Keratinocyte (primary cell): ENCODE data around the gene DHRSX. TPM values are rescaled to one million over a fixed set of nuclear protein-coding genes. Genes with fewer than 3 reads are reported as not detected.

Source experiments
- DNase-seq: peaks from one replicate; pipeline ENCODE4 v3.0.0-alpha.2; 2011; ENCODE audit warnings: low read depth, missing footprints, low spot score
- FAIRE-seq: peaks from 2 replicates; lab custom pipeline; 2011; peaks lifted over from hg19 to GRCh38; lab: Jason Lieb, UNC
- H2AFZ ChIP-seq: 2 replicates; pipeline ENCODE4 v1.6.0; 2012; ENCODE audit warnings: low read length, control low read depth, inconsistent platforms; ENCODE audit not compliant: control insufficient read depth
- H3K27ac ChIP-seq: 2 replicates; pipeline ENCODE4 v1.5.1; 2011; ENCODE audit warnings: low read length; ENCODE audit not compliant: control insufficient read depth, insufficient read depth
- H3K27me3 ChIP-seq: 3 replicates; pipeline ENCODE4 v1.6.0; 2011; ENCODE audit warnings: low read length; ENCODE audit not compliant: control insufficient read depth, insufficient read depth; ENCODE audit errors: extremely low read depth
- H3K36me3 ChIP-seq, 2 experiments: 2 replicates in 1 of 2; 3 replicates in 1 of 2; pipeline ENCODE4 v1.5.1; 2011; ENCODE audit warnings: low read length in 2 of 2, mild to moderate bottlenecking in 1 of 2; ENCODE audit not compliant: control insufficient read depth in 2 of 2, insufficient read depth in 2 of 2; ENCODE audit errors: extremely low read depth in 1 of 2
- H3K4me1 ChIP-seq: 3 replicates; pipeline ENCODE4 v1.5.1; 2011; ENCODE audit warnings: low read length; ENCODE audit not compliant: control insufficient read depth, insufficient read depth; ENCODE audit errors: extremely low read depth
- H3K4me2 ChIP-seq: 3 replicates; pipeline ENCODE4 v1.6.0; 2011; ENCODE audit warnings: low read depth, low read length; ENCODE audit not compliant: control insufficient read depth, insufficient read depth; ENCODE audit errors: extremely low read depth
- H3K4me3 ChIP-seq, 3 experiments: fragments of 200-600 bp in 1 of 3; sonication (generic) in 1 of 3; 2 replicates in 2 of 3; 3 replicates in 1 of 3; pipeline ENCODE4 v1.5.1; 2011 to 2016; ENCODE audit warnings: low read length in 3 of 3, mild to moderate bottlenecking in 3 of 3, control low read depth in 2 of 3, inconsistent platforms in 1 of 3, low read depth in 1 of 3, mixed read lengths in 1 of 3, mixed run types in 1 of 3, moderate library complexity in 1 of 3; ENCODE audit not compliant: control insufficient read depth in 2 of 3, insufficient read depth in 2 of 3; ENCODE audit errors: extremely low read depth in 1 of 3
- H3K79me2 ChIP-seq: 2 replicates; pipeline ENCODE4 v1.6.0; 2012; ENCODE audit warnings: low read length; ENCODE audit not compliant: control insufficient read depth, insufficient read depth
- H3K9ac ChIP-seq: 3 replicates; pipeline ENCODE4 v1.6.0; 2011; ENCODE audit warnings: low read length; ENCODE audit not compliant: control insufficient read depth, insufficient read depth; ENCODE audit errors: extremely low read depth
- H3K9me1 ChIP-seq: 3 replicates; pipeline ENCODE4 v1.6.0; 2011; ENCODE audit warnings: low read length; ENCODE audit not compliant: control insufficient read depth, insufficient read depth; ENCODE audit errors: extremely low read depth
- H3K9me3 ChIP-seq: 2 replicates; pipeline ENCODE4 v1.5.1; 2012; ENCODE audit warnings: low read depth, low read length; ENCODE audit not compliant: control insufficient read depth
- H4K20me1 ChIP-seq: 3 replicates; pipeline ENCODE4 v1.6.0; 2011; ENCODE audit warnings: low read length; ENCODE audit not compliant: control insufficient read depth, insufficient read depth; ENCODE audit errors: extremely low read depth
- EZH2 ChIP-seq: IDR thresholded peaks from one replicate; pipeline ENCODE4 v1.6.1; 2012; ENCODE audit warnings: inconsistent platforms, mild to moderate bottlenecking, low read length, moderate library complexity
- dilution Hi-C: fragments of 300-500 bp; cut with MboI; formaldehyde crosslinking; loops from one replicate; pipeline ENCODE4 v1.7.0; 2020; ENCODE audit warnings: low sequenced_read_pairs; ENCODE audit not compliant: extremely low pct_ligation_motif_present
- polyA minus RNA-seq, 3 experiments: library from RNA; depleted of rRNA, polyadenylated mRNA; stranded (reverse); fragments of >200 nt; gene quantifications; 1 replicate in 1 of 3; 2 replicates in 1 of 3; 3 replicates in 1 of 3; pipeline ENCODE4 v1.2.3, GENCODE V29; 2011
- polyA plus RNA-seq, 5 experiments: library from polyadenylated mRNA; depleted of rRNA in 3 of 5; stranded (reverse) in 3 of 5; stranded (forward) in 1 of 5; unstranded in 1 of 5; fragments of >200 nt; gene quantifications; 1 replicate in 1 of 5; 2 replicates in 3 of 5; 3 replicates in 1 of 5; pipeline versions ENCODE4 v1.2.1 to v1.2.3, GENCODE V29; 2011 to 2012; ENCODE audit warnings: missing spikeins in 2 of 5, low read depth in 1 of 5, low replicate concordance in 1 of 5
- TF ChIP-seq, protein P1 (sequence below), 3 experiments: IDR thresholded peaks in 1 of 3; conservative IDR thresholded peaks in 1 of 3; optimal IDR thresholded peaks in 1 of 3; 2 replicates in 2 of 3; 3 replicates in 1 of 3; pipeline versions ENCODE3 to v1.5.1; 2011; ENCODE audit warnings: low read length in 3 of 3, mild to moderate bottlenecking in 3 of 3, moderate library complexity in 2 of 3, control low read depth in 1 of 3, inconsistent platforms in 1 of 3; ENCODE audit not compliant: insufficient read depth in 2 of 3; ENCODE audit errors: extremely low read depth in 1 of 3

Gene DHRSX
- 20.4 to 34.5 TPM (median 25.7 TPM) in 3 replicates for polyA plus RNA-seq
- 13.1 TPM for polyA plus RNA-seq (2011; ENCODE audit: low read depth)
- 37.6 and 39.3 TPM in 2 replicates for polyA plus RNA-seq (2011; cell fraction: cytosol; rRNA removed)
- polyA plus RNA-seq (2011; cell fraction: nucleus; rRNA removed) = 33.3 and 36.0 TPM in 2 replicates
- polyA plus RNA-seq (2012; ENCODE audit: low replicate concordance) = 20.5 and 26.5 TPM in 2 replicates
- polyA minus RNA-seq = 24.9 to 44.5 TPM (median 33.0 TPM) in 3 replicates
- 34.7 TPM for polyA minus RNA-seq (2011; cell fraction: cytosol; rRNA and poly(A)+ RNA removed)
- polyA minus RNA-seq (2011; cell fraction: nucleus; rRNA and poly(A)+ RNA removed) = 15.3 and 21.3 TPM in 2 replicates

- Histone ChIP-seq H3K27me3 (no peaks in the 10 kb centered on the region), H3K4me3 (peak within 1 kb of the TSS; percentile 71 to 85 (median 71)), H3K4me2 (peak within 1 kb of the TSS; percentile 74), H3K9me1 (no peaks in the 10 kb centered on the region), H3K9ac (peak within 1 kb of the TSS; percentile 81), H3K79me2 (peaks cover 36% of the 10 kb centered on the region), H2AFZ (peak within 1 kb of the TSS; percentile 30), H3K27ac (peak within 1 kb of the TSS; percentile 68), H3K9me3 (no peaks in the 10 kb centered on the region), H3K36me3 (no peaks in the 10 kb centered on the region), H4K20me1 (no peaks in the 10 kb centered on the region), H3K4me1 (peaks cover 25% of the 10 kb centered on the region)
- dilution Hi-C loops = no loop called here
- FAIRE-seq (no peak), DNase-seq (no peak)
- TF ChIP-seq EZH2 = no peak
- TF ChIP-seq, protein P1, sequence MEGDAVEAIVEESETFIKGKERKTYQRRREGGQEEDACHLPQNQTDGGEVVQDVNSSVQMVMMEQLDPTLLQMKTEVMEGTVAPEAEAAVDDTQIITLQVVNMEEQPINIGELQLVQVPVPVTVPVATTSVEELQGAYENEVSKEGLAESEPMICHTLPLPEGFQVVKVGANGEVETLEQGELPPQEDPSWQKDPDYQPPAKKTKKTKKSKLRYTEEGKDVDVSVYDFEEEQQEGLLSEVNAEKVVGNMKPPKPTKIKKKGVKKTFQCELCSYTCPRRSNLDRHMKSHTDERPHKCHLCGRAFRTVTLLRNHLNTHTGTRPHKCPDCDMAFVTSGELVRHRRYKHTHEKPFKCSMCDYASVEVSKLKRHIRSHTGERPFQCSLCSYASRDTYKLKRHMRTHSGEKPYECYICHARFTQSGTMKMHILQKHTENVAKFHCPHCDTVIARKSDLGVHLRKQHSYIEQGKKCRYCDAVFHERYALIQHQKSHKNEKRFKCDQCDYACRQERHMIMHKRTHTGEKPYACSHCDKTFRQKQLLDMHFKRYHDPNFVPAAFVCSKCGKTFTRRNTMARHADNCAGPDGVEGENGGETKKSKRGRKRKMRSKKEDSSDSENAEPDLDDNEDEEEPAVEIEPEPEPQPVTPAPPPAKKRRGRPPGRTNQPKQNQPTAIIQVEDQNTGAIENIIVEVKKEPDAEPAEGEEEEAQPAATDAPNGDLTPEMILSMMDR (optimal IDR thresholded peaks at IDR 0.05 in 1 of 3, IDR thresholded peaks at IDR 0.05 in 1 of 3, conservative IDR thresholded peaks at IDR 0.05 in 1 of 3; ENCODE audit: extremely low read depth in 1 of 3, insufficient read depth in 2 of 3, low read length in 3 of 3) = no peak
Measured at GRCh38 chrX:2500803-2501558, at the start of gene DHRSX, which contains the start of gene ZBED1. TSS of gene DHRSX (minus strand) at chrX:2500976. CDS start at chrX:2500925, 51 bp downstream. TSS of gene ZBED1 (minus strand) at chrX:2500976. CDS start at chrX:2490719, 10,257 bp downstream.

DNA sequence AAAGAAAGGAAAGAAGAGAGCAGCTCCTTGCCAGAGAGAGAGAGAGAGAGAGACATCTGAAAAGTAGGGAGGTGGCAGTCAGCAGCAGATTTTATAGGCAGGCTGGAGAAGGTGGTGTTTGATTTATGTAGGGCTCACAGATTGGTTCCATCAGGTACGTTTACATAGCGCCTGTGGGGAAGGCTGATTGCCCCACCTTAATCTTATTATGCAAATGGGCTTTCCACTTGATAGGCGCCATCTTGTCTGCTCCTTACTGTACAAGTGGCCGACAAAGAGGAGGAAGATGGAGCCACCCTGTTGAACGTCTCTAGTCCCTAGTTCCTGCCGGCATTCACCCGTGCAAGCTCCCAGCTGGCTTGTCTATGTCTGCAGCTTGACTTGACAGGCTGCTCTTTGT lies 49.1 kb upstream of the DHRSX start:
- no peaks in the 10 kb centered on the region for H3K79me2 ChIP-seq
- no peaks in the 10 kb centered on the region for H3K27me3 ChIP-seq
- no peak for TF ChIP-seq EZH2
- TF ChIP-seq, protein P1 (optimal IDR thresholded peaks at IDR 0.05 in 1 of 3, IDR thresholded peaks at IDR 0.05 in 1 of 3, conservative IDR thresholded peaks at IDR 0.05 in 1 of 3; ENCODE audit: extremely low read depth in 1 of 3, insufficient read depth in 2 of 3, low read length in 3 of 3) = no peak
- FAIRE-seq (no peak), DNase-seq (no peak)
- H4K20me1 ChIP-seq = no peaks in the 10 kb centered on the region
- H3K36me3 ChIP-seq = no peaks in the 10 kb centered on the region
- no peaks in the 10 kb centered on the region for H3K4me1 ChIP-seq
- no peak overlapping the region for H3K4me2 ChIP-seq
- no peaks in the 10 kb centered on the region for H3K9me3 ChIP-seq
- H3K4me3 ChIP-seq = no peak overlapping the region
- no peak overlapping the region for H2AFZ ChIP-seq
- H3K9ac ChIP-seq = no peak overlapping the region
- H3K27ac ChIP-seq = no peak overlapping the region
- dilution Hi-C loops = no loop called here
- no peaks in the 10 kb centered on the region for H3K9me1 ChIP-seq
